GM12864 (cell line): ENCODE measurements around the gene AGPAT1.

ENCODE experiments used
- DNase-seq: peaks from one replicate; pipeline ENCODE4 v3.0.0-alpha.2; 2011; ENCODE audit warnings: low read depth
- H3K4me3 ChIP-seq: 2 replicates; pipeline ENCODE4 v1.5.1; 2011; ENCODE audit warnings: mild to moderate bottlenecking, low read depth, low read length, control low read depth
- CTCF ChIP-seq: IDR thresholded peaks from 2 replicates; pipeline ENCODE4 v1.5.1; 2011; ENCODE audit warnings: low read depth, mild to moderate bottlenecking, moderate library complexity, low read length, control low read depth, inconsistent platforms; ENCODE audit errors: missing control alignments

Gene AGPAT1

GRCh38 chr6:32120573-32121059 lies 55.3 kb downstream of the AGPAT1 start:
- no peak overlapping the region for H3K4me3 ChIP-seq
- DNase-seq = no peak
- TF ChIP-seq CTCF = no peak

GRCh38 chr6:32118782-32119628 lies 56.9 kb downstream of the AGPAT1 start:
- peak; percentile 97 for TF ChIP-seq CTCF
- H3K4me3 ChIP-seq = no peak overlapping the region
- no peak for DNase-seq
